ENCODE measurements around the gene DGKQ. TPM values are rescaled to one million over a fixed set of nuclear protein-coding genes. Genes with fewer than 3 reads are reported as not detected.

The DGKQ gene, protein sequence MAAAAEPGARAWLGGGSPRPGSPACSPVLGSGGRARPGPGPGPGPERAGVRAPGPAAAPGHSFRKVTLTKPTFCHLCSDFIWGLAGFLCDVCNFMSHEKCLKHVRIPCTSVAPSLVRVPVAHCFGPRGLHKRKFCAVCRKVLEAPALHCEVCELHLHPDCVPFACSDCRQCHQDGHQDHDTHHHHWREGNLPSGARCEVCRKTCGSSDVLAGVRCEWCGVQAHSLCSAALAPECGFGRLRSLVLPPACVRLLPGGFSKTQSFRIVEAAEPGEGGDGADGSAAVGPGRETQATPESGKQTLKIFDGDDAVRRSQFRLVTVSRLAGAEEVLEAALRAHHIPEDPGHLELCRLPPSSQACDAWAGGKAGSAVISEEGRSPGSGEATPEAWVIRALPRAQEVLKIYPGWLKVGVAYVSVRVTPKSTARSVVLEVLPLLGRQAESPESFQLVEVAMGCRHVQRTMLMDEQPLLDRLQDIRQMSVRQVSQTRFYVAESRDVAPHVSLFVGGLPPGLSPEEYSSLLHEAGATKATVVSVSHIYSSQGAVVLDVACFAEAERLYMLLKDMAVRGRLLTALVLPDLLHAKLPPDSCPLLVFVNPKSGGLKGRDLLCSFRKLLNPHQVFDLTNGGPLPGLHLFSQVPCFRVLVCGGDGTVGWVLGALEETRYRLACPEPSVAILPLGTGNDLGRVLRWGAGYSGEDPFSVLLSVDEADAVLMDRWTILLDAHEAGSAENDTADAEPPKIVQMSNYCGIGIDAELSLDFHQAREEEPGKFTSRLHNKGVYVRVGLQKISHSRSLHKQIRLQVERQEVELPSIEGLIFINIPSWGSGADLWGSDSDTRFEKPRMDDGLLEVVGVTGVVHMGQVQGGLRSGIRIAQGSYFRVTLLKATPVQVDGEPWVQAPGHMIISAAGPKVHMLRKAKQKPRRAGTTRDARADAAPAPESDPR
- total RNA-seq, result 10 to 100 TPM in 1 of 2 experiments, 1 to 10 TPM in 1; 9.3 to 11.3 TPM

DNA sequence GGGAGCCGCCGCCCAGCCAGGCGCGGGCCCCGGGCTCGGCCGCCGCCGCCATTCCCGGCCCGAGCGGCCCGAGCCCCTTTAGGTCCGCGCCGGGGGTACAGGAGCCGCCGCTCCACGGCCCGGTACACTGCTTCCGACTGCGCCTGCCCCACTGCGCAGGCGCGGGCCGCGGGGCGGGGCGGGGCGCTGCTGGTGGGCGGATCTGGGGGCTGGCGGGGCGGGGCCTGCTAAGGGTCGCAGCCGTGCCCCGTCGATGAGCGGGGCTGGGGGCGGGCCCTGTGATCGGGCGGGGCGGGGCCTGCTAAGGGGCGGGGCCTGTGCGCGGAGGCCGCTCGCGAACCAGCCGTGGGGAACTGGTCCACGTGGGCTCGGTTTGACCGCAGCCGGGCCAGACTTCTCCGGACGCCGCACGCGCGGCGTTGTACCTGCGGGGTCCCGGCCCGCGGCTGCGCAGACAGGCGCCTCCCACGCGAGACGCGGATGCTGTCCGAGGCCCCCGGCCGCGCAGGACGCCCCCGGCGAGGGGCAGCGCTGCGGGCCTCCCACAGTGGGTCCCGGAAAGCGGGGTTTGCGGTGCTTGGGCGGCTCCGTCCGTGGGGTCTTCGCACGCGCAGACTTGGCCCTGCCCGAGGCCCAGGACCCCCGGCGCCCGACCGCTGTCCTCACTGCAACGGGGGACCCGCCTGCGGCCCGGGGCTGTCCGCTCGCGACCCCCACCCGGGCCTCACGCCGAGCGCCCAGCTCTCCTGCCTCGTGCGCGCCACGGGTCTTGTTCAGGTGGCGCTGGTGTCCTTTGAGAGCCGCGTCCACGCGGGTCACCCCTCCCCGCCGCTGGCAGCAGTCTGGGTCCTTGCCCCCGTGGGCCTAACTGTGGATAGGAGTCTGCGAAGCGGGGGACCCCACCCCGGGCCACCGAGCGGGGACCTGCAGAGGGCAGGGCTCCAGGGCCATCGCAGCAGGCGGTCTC is at the start of gene DGKQ:
DGKQ (minus strand) TSS at position 139 of the 967 bp plus-strand sequence; CDS start at position 52, 87 bp downstream.
- Mint-ChIP-seq H3K27ac (no peak within 1 kb of the TSS), H3K27me3 (no peaks in the 10 kb centered on the region), H3K4me1 (peaks cover 6% of the 10 kb centered on the region), H3K9me3 (ENCODE audit: low read depth) (no peaks in the 10 kb centered on the region), H3K36me3 (ENCODE audit: low read depth) (no peaks in the 10 kb centered on the region), H3K4me3 (peak within 1 kb of the TSS; percentile 58)
- peak; percentile 93 for DNase-seq
- peak; percentile 96 for ATAC-seq
- ChIA-PET CTCF (no interaction called here), POLR2A (interaction anchor here (1.6 kb wide), 1 partner anchor 41 kb away, joined by 5 read pairs; the partner anchor contains the start of genes GAK and TMEM175)
- intact Hi-C loops (cut with DNase I, micrococcal nuclease), result loop anchor here (1.0 kb wide), 11 partner anchors 12 to 606 kb away; partner anchors contain the start of genes FGFRL1 (in 1 of the 2), GAK (in 1 of the 2), PCGF3 (in 1 of the 2) and TMEM175 (in 1 of the 2)

DNA sequence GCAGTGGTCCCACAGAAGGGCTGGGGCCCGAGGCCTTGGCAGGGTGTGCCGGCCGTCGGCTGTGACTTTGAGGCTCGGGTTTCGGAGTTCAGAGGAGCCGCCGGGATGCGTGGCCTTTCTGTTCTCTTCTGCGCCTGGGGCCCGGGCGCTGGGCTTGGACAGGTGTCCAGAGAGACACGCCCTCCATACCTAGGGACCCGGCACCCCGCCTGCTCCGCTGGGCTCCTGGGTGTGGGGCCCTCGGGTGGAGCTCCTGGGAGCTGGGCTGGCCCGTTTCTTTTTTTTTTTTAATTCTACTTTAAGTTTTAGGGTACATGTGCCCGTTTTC is 49.3 kb upstream of the DGKQ start:
- intact Hi-C loops (cut with DNase I, micrococcal nuclease), result no loop called here
- Mint-ChIP-seq H3K27me3 (no peaks in the 10 kb centered on the region), H3K9me3 (ENCODE audit: low read depth) (no peaks in the 10 kb centered on the region), H3K27ac (no peak overlapping the region), H3K4me3 (no peak overlapping the region), H3K36me3 (ENCODE audit: low read depth) (peaks cover 11% of the 10 kb centered on the region), H3K4me1 (peaks cover 5% of the 10 kb centered on the region)
- ATAC-seq (no peak), DNase-seq (no peak)
- CTCF ChIA-PET, result no interaction called here
- POLR2A ChIA-PET, result no interaction called here

- intact Hi-C loops (cut with DNase I, micrococcal nuclease), result no loop called here
- Mint-ChIP-seq H3K27ac (no peak overlapping the region), H3K27me3 (no peaks in the 10 kb centered on the region), H3K4me3 (no peak overlapping the region), H3K9me3 (ENCODE audit: low read depth) (no peaks in the 10 kb centered on the region), H3K4me1 (peaks cover 5% of the 10 kb centered on the region), H3K36me3 (ENCODE audit: low read depth) (peaks cover 11% of the 10 kb centered on the region)
- ATAC-seq, result no peak
- no peak for DNase-seq
- POLR2A ChIA-PET, result no interaction called here
- CTCF ChIA-PET, result no interaction called here
These were observed 48.8 kb upstream of the DGKQ start for GRCh38 chr4:1022051-1022738.

GRCh38 chr4:1021386-1022050 is 48.1 kb upstream of the DGKQ start:
- H3K4me3 Mint-ChIP-seq, result no peak overlapping the region
- ATAC-seq (no peak), DNase-seq (no peak)
- no peaks in the 10 kb centered on the region for H3K9me3 Mint-ChIP-seq (ENCODE audit: low read depth)
- H3K36me3 Mint-ChIP-seq (ENCODE audit: low read depth), result peaks cover 11% of the 10 kb centered on the region
- POLR2A ChIA-PET, result no interaction called here
- no peak overlapping the region for H3K27ac Mint-ChIP-seq
- intact Hi-C loops (cut with DNase I, micrococcal nuclease), result no loop called here
- CTCF ChIA-PET, result no interaction called here
- no peaks in the 10 kb centered on the region for H3K27me3 Mint-ChIP-seq
- peaks cover 5% of the 10 kb centered on the region for H3K4me1 Mint-ChIP-seq

- ChIA-PET POLR2A (no interaction called here), CTCF (no interaction called here)
- H3K9me3 Mint-ChIP-seq (ENCODE audit: low read depth), result no peaks in the 10 kb centered on the region
- H3K4me1 Mint-ChIP-seq, result no peaks in the 10 kb centered on the region
- no peak overlapping the region for H3K27ac Mint-ChIP-seq
- H3K4me3 Mint-ChIP-seq, result no peak overlapping the region
- H3K36me3 Mint-ChIP-seq (ENCODE audit: low read depth), result no peaks in the 10 kb centered on the region
- no peak for ATAC-seq
- H3K27me3 Mint-ChIP-seq, result no peaks in the 10 kb centered on the region
- no peak for DNase-seq
- intact Hi-C loops (cut with DNase I, micrococcal nuclease), result no loop called here
These were observed 46.5 kb upstream of the DGKQ start for GRCh38 chr4:1019729-1020470.

- no peak overlapping the region for H3K4me3 Mint-ChIP-seq
- no peaks in the 10 kb centered on the region for H3K27me3 Mint-ChIP-seq
- no peaks in the 10 kb centered on the region for H3K4me1 Mint-ChIP-seq
These were observed 46.0 kb upstream of the DGKQ start for GRCh38 chr4:1019320-1019719.

DNA sequence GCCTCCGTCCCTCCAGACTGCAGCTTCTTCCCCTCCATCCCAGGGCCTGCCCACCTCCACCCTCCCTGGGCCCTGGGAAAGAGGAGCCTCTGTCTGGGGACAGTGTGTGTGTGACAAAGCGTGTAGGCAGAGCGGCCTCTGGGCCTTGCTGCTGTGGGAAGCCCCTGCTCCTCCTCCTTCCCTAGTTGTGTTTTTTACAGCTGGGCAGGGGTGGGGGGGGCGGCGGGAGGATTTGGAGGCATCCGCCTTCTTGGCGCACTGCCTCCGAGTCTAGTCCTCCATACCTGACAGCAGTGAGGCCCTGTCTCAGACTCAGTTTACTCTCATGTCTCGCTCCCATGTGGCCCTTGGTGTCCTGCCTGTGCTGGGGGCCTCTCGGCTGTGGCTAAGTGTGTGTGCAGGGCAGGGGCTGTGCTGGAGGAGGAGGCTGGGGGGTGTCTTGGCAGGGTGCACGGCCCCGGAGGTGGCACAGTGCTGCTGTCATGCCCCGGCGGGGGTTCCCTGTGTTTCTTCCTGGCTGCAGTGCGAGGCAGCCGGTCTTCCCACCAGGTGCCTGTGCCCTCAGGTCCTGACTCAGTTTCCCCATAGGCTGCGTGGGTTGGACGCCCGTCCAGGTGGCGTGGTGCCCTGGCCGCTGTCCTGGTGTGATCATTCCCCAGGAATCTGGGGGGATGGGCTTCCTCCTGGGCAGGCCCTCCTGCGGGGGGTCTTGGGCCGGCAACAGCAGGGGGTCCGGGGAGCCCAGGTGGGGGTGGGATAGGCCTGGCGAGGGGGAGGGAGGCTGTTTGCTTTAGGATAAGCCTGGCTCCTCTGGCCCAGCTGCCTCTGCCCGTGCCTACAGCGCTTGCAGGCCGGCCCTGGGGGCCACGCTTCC is 45.0 kb upstream of the DGKQ start:
- Mint-ChIP-seq H3K36me3 (ENCODE audit: low read depth) (no peaks in the 10 kb centered on the region), H3K27me3 (no peaks in the 10 kb centered on the region), H3K9me3 (ENCODE audit: low read depth) (no peaks in the 10 kb centered on the region), H3K27ac (no peak overlapping the region), H3K4me3 (no peak overlapping the region), H3K4me1 (no peaks in the 10 kb centered on the region)
- CTCF ChIA-PET, result no interaction called here
- POLR2A ChIA-PET, result no interaction called here
- intact Hi-C loops (cut with DNase I, micrococcal nuclease), result no loop called here
- DNase-seq (no peak), ATAC-seq (no peak)

More at GRCh38 chr4:1019320-1019719, 46.0 kb upstream of the DGKQ start:
- ChIA-PET POLR2A (no interaction called here), CTCF (no interaction called here)
- ATAC-seq (no peak), DNase-seq (no peak)
- intact Hi-C loops (cut with DNase I, micrococcal nuclease), result no loop called here
- no peaks in the 10 kb centered on the region for H3K36me3 Mint-ChIP-seq (ENCODE audit: low read depth)
- no peaks in the 10 kb centered on the region for H3K9me3 Mint-ChIP-seq (ENCODE audit: low read depth)
- no peak overlapping the region for H3K27ac Mint-ChIP-seq

DNA sequence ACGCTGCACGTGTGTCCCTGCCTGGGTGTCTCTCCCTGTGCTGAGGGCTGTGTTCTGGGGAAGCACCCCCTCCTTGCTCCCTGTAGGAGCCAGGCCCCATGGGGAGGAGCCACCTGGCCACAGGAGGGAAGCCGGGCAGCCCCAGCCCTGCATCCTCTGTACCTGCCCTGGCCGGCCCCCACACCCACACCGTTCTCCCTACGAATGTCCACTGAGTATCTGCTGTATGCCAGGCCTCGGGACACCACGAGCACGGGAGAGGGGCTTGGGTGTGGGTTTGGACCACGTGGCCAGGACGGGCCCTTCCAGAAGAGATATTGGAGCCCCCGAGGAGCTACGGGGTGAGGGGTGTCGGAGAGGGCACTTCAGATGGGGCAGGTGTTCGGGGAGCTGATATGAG is 44.3 kb upstream of the DGKQ start:
- DNase-seq (no peak), ATAC-seq (no peak)
- no peaks in the 10 kb centered on the region for H3K36me3 Mint-ChIP-seq (ENCODE audit: low read depth)
- H3K9me3 Mint-ChIP-seq (ENCODE audit: low read depth), result no peaks in the 10 kb centered on the region
- intact Hi-C loops (cut with DNase I, micrococcal nuclease), result no loop called here
- H3K4me3 Mint-ChIP-seq, result no peak overlapping the region
- POLR2A ChIA-PET, result no interaction called here
- no peak overlapping the region for H3K27ac Mint-ChIP-seq
- H3K27me3 Mint-ChIP-seq, result no peaks in the 10 kb centered on the region
- H3K4me1 Mint-ChIP-seq, result no peaks in the 10 kb centered on the region
- CTCF ChIA-PET, result no interaction called here

DNA sequence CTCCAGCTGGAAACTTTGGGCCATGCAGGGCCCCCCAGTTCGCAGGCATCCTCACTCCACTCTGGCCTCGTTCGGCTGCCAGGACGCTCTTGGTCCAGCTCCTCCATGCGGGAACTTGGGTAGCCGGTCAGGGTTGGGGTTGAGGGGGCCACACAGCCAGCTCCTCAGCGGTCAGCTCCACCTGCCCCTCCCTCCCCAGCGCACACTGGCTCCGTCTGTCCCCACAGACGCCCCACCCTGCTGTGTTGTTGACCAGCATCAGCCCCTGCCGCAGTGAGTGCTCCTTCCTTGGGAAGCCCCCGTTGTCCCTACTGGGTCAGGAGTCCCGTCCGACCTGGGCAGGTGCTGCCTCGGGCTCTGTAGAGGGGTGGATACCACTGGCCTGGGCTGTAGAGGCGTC is 43.8 kb upstream of the DGKQ start:
- CTCF ChIA-PET, result no interaction called here
- intact Hi-C loops (cut with DNase I, micrococcal nuclease), result no loop called here

More for the DNA sequence above, 43.8 kb upstream of the DGKQ start:
- Mint-ChIP-seq H3K27me3 (no peaks in the 10 kb centered on the region), H3K27ac (no peak overlapping the region), H3K36me3 (ENCODE audit: low read depth) (no peaks in the 10 kb centered on the region), H3K4me1 (no peaks in the 10 kb centered on the region), H3K4me3 (no peak overlapping the region), H3K9me3 (ENCODE audit: low read depth) (no peaks in the 10 kb centered on the region)
- DNase-seq (no peak), ATAC-seq (no peak)
- POLR2A ChIA-PET, result no interaction called here
